ENCODE data around the gene RBM12. TPM values are rescaled to one million over a fixed set of nuclear protein-coding genes. Genes with fewer than 3 reads are reported as not detected.

RBM12 gene
- total RNA-seq, 1 experiment from 2014 or later, result 64.1 TPM

DNA sequence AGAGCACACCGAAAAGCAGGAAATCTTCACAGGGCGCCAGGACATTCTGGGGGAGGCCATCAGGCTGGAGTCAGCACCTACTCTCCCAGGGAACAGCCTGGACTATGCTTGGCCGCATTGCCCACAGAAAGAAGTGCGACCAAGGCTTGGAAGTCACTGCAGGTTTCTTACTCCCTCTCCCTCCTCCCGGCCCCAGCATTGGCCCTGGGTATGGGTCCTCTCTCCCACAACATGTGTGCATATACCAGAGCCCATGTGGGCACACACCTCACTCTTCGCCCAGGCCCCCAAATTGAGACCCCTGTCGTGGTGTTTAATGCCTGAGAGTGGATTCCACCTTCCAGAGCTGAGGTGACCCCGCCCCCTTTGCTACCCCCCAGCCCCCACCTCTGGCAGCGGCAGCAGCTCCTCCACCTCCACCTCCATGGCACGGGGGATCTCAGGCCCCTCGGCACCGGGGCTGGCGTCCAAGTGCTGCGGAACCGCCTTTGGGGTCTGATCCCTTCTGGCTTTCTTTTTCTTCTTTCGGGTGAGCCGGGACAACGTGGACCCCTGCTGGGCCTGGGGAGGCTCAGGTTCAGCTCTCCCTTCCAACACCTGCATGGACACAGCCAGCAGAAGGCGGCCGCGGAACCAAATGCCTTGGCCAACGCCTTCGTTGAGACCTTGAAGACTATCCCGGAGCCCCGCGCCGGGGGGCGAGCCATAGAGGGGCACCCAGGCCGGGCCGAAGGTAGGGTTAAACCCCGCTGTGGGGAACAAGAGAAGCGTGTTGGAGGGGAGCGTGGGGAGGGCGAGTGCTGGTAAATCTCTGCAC, 64.3 kb downstream of the RBM12 start:
- Histone ChIP-seq H3K4me3 (peak overlapping the region; percentile 13; the same call in 1 of the 2 replicates), H3K9me3 (replicated peaks) (peaks cover 5% of the 10 kb centered on the region; the same call in 1 of the 2 replicates), H3K36me3 (no peaks in the 10 kb centered on the region), H3K27ac (no peak overlapping the region), H3K4me1 (replicated peaks) (peaks cover 15% of the 10 kb centered on the region), H3K27me3 (replicated peaks) (peaks cover 36% of the 10 kb centered on the region)
- DNase-seq (ENCODE audit: low read depth in 1 of 2, low spot score in 2 of 2), result no peak

DNA sequence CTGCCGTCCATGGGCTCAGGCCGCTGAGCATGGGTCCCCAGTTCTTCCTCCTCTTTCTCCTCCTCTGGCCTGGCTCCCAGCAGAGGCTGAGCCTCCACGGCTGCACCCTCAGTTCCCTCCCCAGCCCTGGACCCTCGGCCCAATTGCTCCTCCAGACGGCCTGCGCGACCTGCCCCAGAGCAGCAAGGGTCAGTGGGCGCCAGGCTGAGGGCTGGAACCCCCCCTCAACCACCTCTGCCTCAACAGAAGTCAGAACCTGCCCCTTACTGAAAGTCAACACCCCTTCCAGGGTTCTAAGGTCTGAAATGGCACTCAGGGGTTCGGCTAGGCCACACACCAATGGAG, 65.0 kb downstream of the RBM12 start:
- Histone ChIP-seq H3K4me3 (no peak overlapping the region), H3K27ac (no peak overlapping the region), H3K27me3 (replicated peaks) (peaks cover 36% of the 10 kb centered on the region), H3K36me3 (no peaks in the 10 kb centered on the region), H3K9me3 (replicated peaks) (peaks cover 5% of the 10 kb centered on the region; the same call in 1 of the 2 replicates), H3K4me1 (replicated peaks) (peaks cover 15% of the 10 kb centered on the region)
- no peak for DNase-seq (ENCODE audit: low read depth in 1 of 2, low spot score in 2 of 2)

Other genes with a start within 250 kb of the RBM12 start
- not detected in 2 replicates for gene GDF5, start 226.7 kb downstream of the RBM12 start, total RNA-seq (2014; rRNA removed; shearing (Covaris generic))
- 8.7 and 13.3 TPM in 2 replicates for gene CEP250, start 209.3 kb downstream of the RBM12 start, total RNA-seq (2014; rRNA removed; shearing (Covaris generic))
- gene C20orf173, start 135.2 kb downstream of the RBM12 start, total RNA-seq (2014; rRNA removed; shearing (Covaris generic)), result not detected in 2 replicates
- 273 and 290 TPM in 2 replicates for gene ERGIC3, start 122.8 kb downstream of the RBM12 start, total RNA-seq (2014; rRNA removed; shearing (Covaris generic))
- 0.87 TPM in 1 of 2 replicates, not detected in the other for gene SPAG4, start 49.1 kb downstream of the RBM12 start, total RNA-seq (2014; rRNA removed; shearing (Covaris generic))
- 122 and 162 TPM in 2 replicates for gene CPNE1, start within 50 bp of the RBM12 start, total RNA-seq (2014; rRNA removed; shearing (Covaris generic))
- 13.3 and 24.7 TPM in 2 replicates for gene NFS1, start 34.5 kb upstream of the RBM12 start, total RNA-seq (2014; rRNA removed; shearing (Covaris generic))
- gene ROMO1, start 34.5 kb upstream of the RBM12 start, total RNA-seq (2014; rRNA removed; shearing (Covaris generic)), result 288 and 554 TPM in 2 replicates
- gene RBM39, start 77.4 kb upstream of the RBM12 start, total RNA-seq (2014; rRNA removed; shearing (Covaris generic)), result 277 and 319 TPM in 2 replicates
- gene PHF20, start 107.1 kb upstream of the RBM12 start, total RNA-seq (2014; rRNA removed; shearing (Covaris generic)), result 16.7 and 24.1 TPM in 2 replicates

Data from SJSA1 (cell line).